ENCODE results near the gene ITGBL1. TPM values are rescaled to one million over a fixed set of nuclear protein-coding genes. Genes with fewer than 3 reads are reported as not detected.

ITGBL1 gene
- total RNA-seq, 6 experiments from 2014 or later = 0.64 to 3.8 (median 1.6) TPM

DNA sequence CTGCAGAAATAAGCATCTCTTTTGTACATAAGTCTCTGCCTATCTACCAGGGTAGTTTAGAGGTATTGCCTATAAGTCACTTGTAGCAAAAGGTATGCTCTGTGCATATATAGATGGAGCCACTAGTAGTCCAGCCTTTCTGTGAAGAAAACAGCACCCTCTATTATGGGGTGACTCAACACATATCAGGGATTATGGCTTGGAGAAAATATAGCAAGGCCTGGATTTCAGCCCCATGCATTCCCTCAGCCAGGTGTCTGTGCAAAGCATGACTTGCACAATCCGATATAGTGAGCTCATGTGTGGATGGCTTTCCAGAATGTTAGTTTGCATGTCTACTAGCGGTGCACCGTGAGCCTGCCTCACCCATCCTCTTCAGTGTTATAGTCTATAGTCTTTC is 22.7 kb upstream of the ITGBL1 start:
- intact Hi-C loops (cut with DNase I) = no loop called here
- Histone ChIP-seq H3K9me3 (no peaks in the 10 kb centered on the region), H3K36me3 (no peaks in the 10 kb centered on the region), H3K4me3 (no peak overlapping the region), H3K27ac (no peak overlapping the region), H3K27me3 (no peaks in the 10 kb centered on the region), H3K4me1 (no peaks in the 10 kb centered on the region)
- TF ChIP-seq, protein P1, sequence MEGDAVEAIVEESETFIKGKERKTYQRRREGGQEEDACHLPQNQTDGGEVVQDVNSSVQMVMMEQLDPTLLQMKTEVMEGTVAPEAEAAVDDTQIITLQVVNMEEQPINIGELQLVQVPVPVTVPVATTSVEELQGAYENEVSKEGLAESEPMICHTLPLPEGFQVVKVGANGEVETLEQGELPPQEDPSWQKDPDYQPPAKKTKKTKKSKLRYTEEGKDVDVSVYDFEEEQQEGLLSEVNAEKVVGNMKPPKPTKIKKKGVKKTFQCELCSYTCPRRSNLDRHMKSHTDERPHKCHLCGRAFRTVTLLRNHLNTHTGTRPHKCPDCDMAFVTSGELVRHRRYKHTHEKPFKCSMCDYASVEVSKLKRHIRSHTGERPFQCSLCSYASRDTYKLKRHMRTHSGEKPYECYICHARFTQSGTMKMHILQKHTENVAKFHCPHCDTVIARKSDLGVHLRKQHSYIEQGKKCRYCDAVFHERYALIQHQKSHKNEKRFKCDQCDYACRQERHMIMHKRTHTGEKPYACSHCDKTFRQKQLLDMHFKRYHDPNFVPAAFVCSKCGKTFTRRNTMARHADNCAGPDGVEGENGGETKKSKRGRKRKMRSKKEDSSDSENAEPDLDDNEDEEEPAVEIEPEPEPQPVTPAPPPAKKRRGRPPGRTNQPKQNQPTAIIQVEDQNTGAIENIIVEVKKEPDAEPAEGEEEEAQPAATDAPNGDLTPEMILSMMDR (IDR thresholded peaks at IDR 0.05) = no peak
- no peak for TF ChIP-seq POLR2A (IDR thresholded peaks at IDR 0.05)
- WGBS (ENCODE audit: insufficient coverage, low coverage, low lambda C conversion rate, missing lambda C conversion rate) = 56% methylated on average over 2 of the region's 3 CpGs
- DNase-seq (no peak), ATAC-seq (no peak)

DNA sequence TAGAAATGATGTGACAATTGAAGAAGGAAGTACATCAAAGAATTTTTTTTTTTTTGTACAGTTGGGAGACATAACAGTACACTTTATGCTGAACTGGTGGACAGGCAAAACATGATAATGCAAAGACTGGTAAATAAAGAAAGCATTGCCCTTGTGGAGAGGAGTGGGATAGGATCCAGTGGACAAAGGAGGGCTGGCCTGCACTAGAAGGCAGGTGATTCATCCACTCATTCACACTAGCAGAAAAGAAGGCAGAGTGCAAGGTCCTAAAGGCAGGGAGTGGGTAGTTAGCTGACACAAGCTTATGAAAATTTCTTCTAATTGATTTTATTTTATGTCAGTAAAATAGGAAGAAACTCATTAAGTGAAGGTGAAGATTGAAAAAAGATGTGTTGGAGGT is 18.6 kb upstream of the ITGBL1 start:
- intact Hi-C loops (cut with DNase I) = no loop called here
- Histone ChIP-seq H3K4me3 (no peak overlapping the region), H3K27me3 (no peaks in the 10 kb centered on the region), H3K9me3 (no peaks in the 10 kb centered on the region), H3K4me1 (no peaks in the 10 kb centered on the region), H3K36me3 (no peaks in the 10 kb centered on the region), H3K27ac (no peak overlapping the region)
- ATAC-seq (no peak), DNase-seq (no peak)
- no peak for TF ChIP-seq POLR2A (IDR thresholded peaks at IDR 0.05)
- TF ChIP-seq, protein P1 (IDR thresholded peaks at IDR 0.05) = no peak

- intact Hi-C loops (cut with DNase I) = no loop called here
- ATAC-seq = no peak
These were observed 18.0 kb upstream of the ITGBL1 start for GRCh38 chr13:101434486-101434885.

GRCh38 chr13:101447852-101448251 is 4.6 kb upstream of the ITGBL1 start:
- 67% methylated on average over 4 of the region's 4 CpGs for WGBS (ENCODE audit: insufficient coverage, low coverage, low lambda C conversion rate, missing lambda C conversion rate)
- no peak overlapping the region for H3K27ac ChIP-seq
- no peaks in the 10 kb centered on the region for H3K36me3 ChIP-seq
- no peaks in the 10 kb centered on the region for H3K27me3 ChIP-seq
- H3K9me3 ChIP-seq = no peaks in the 10 kb centered on the region
- intact Hi-C loops (cut with DNase I) = no loop called here
- TF ChIP-seq, protein P1 (IDR thresholded peaks at IDR 0.05) = no peak
- no peak for TF ChIP-seq POLR2A (IDR thresholded peaks at IDR 0.05)
- no peak for ATAC-seq
- no peak overlapping the region for H3K4me3 ChIP-seq
- H3K4me1 ChIP-seq = no peaks in the 10 kb centered on the region
- DNase-seq = no peak

More at GRCh38 chr13:101434486-101434885, 18.0 kb upstream of the ITGBL1 start:
- 38% methylated on average over 3 of the region's 3 CpGs for WGBS (ENCODE audit: insufficient coverage, low coverage, low lambda C conversion rate, missing lambda C conversion rate)
- Histone ChIP-seq H3K27ac (no peak overlapping the region), H3K9me3 (no peaks in the 10 kb centered on the region), H3K27me3 (no peaks in the 10 kb centered on the region), H3K4me3 (no peak overlapping the region), H3K36me3 (no peaks in the 10 kb centered on the region), H3K4me1 (no peaks in the 10 kb centered on the region)
- no peak for DNase-seq
- TF ChIP-seq POLR2A (IDR thresholded peaks at IDR 0.05) = no peak
- TF ChIP-seq, protein P1 (IDR thresholded peaks at IDR 0.05) = no peak
